ENCODE measurements around the gene EXOC6.
"Not testable (repeated sequence)": the region's sequence is repeated elsewhere in the genome, so short reads cannot be mapped to it uniquely, and the experiment has no call there.

Gene EXOC6

GRCh38 chr10:92952573-92952972, 104.3 kb downstream of the EXOC6 start:
- not testable (repeated sequence) for DNase-seq

- no peak for DNase-seq
Measured at GRCh38 chr10:92957223-92958010, 109.1 kb downstream of the EXOC6 start.

- no peak for DNase-seq
Measured at GRCh38 chr10:92961638-92962037, 113.3 kb downstream of the EXOC6 start.

GRCh38 chr10:92965314-92965713, 117.0 kb downstream of the EXOC6 start:
- DNase-seq, result peak in 1 of 2 experiments; percentile 50

GRCh38 chr10:92967641-92968040, 119.3 kb downstream of the EXOC6 start:
- no peak for DNase-seq

- DNase-seq, result no peak
Measured at GRCh38 chr10:92969151-92969550, 120.8 kb downstream of the EXOC6 start.

- DNase-seq, result no peak
Measured at GRCh38 chr10:92970301-92971070, 122.2 kb downstream of the EXOC6 start.

- peak; percentile 8 to 84 for DNase-seq
Measured at GRCh38 chr10:92972066-92972870, 123.9 kb downstream of the EXOC6 start.

- no peak for DNase-seq
Measured at GRCh38 chr10:92972886-92973285, 124.6 kb downstream of the EXOC6 start.

- DNase-seq, result not testable (repeated sequence)
Measured at GRCh38 chr10:92976278-92976677, 128.0 kb downstream of the EXOC6 start.

- DNase-seq, result no peak
Measured at GRCh38 chr10:92989250-92989649, 140.9 kb downstream of the EXOC6 start.

- no peak for DNase-seq
Measured at GRCh38 chr10:92990615-92991014, 142.3 kb downstream of the EXOC6 start.

GRCh38 chr10:92991513-92991912, 143.2 kb downstream of the EXOC6 start:
- DNase-seq, result no peak

- no peak for DNase-seq
Measured at GRCh38 chr10:92993699-92994272, 145.5 kb downstream of the EXOC6 start.

- DNase-seq, result no peak
Measured at GRCh38 chr10:92995509-92995908, 147.2 kb downstream of the EXOC6 start.

GRCh38 chr10:92997620-92998019, 149.3 kb downstream of the EXOC6 start:
- no peak for DNase-seq

- DNase-seq, result no peak
Measured at GRCh38 chr10:92999191-92999590, 150.9 kb downstream of the EXOC6 start.

GRCh38 chr10:93006435-93007039, 158.2 kb downstream of the EXOC6 start:
- DNase-seq, result peak; percentile 12 to 39

GRCh38 chr10:93015722-93016121, 167.4 kb downstream of the EXOC6 start:
- DNase-seq, result no peak

- DNase-seq, result no peak
Measured at GRCh38 chr10:93023013-93023650, 174.8 kb downstream of the EXOC6 start.

GRCh38 chr10:93026072-93026471, 177.8 kb downstream of the EXOC6 start:
- no peak for DNase-seq

- no peak for DNase-seq
Measured at GRCh38 chr10:93027508-93027907, 179.2 kb downstream of the EXOC6 start.

All from SW 1271 (cell line).